NCI-H2171 treated with DMSO at 0.1 percent for 48 hours (cell line): ENCODE measurements around the gene GUCY2F.

Experiments used
- DNase-seq: peaks from one replicate; lab custom pipeline; 2025; lab: John Stamatoyannopoulos, UW

The GUCY2F gene

GRCh38 chrX:109481986-109482385 lies at the start of gene GUCY2F:
GUCY2F (minus strand) TSS chrX:109482086; CDS start chrX:109475936, 6,150 bp downstream.
- DNase-seq, result no peak

GRCh38 chrX:109519001-109519400 lies 37.1 kb upstream of the GUCY2F start:
- no peak for DNase-seq

GRCh38 chrX:109511113-109511512 lies 29.2 kb upstream of the GUCY2F start:
- DNase-seq, result no peak

DNA sequence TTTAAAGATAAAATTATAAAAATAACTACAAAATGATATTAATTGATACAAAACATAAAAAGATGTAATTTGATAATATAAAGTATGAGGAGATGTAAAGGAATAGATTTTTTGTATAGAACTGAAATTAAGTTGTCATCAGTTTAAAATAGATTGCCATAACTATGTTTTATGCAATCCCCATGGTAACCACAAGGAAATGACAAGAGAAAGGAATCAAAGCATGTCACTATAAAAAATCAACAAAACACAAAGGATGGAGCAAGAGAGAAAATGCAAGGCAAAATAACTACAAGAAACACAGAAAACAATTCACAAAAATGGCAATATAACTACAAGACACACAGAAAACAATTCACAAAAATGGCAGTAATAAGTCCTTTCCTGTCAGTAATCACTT lies 27.0 kb upstream of the GUCY2F start:
- DNase-seq, result no peak

DNA sequence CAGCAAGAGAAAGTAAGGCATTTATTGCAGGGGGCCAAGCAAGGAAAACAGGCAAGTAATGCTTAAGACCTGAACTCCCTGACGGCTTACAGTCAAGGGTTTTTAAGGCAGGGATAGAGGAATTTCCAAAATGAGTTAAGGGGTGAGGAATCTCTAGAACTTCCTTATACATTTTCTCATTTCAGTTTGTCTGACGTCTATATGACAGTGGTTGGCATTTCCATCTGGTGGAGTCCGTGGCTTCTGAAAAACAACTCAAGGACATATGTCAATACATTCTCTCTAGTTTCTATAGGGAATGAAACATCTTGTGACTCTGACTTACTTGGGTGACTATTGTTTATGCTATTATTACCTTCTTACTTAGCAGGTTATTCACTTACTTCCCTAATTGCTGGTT lies 19.3 kb upstream of the GUCY2F start:
- no peak for DNase-seq

GRCh38 chrX:109498434-109498833 lies 16.5 kb upstream of the GUCY2F start:
- no peak for DNase-seq

- no peak for DNase-seq
These were observed 7.3 kb upstream of the GUCY2F start for GRCh38 chrX:109489174-109489573.

- no peak for DNase-seq
These were observed 5.8 kb upstream of the GUCY2F start for GRCh38 chrX:109487640-109488039.

GRCh38 chrX:109485470-109486340 lies 3.8 kb upstream of the GUCY2F start:
- DNase-seq, result peak; percentile 61

- no peak for DNase-seq
These were observed 3.0 kb upstream of the GUCY2F start for GRCh38 chrX:109484886-109485285.

DNA sequence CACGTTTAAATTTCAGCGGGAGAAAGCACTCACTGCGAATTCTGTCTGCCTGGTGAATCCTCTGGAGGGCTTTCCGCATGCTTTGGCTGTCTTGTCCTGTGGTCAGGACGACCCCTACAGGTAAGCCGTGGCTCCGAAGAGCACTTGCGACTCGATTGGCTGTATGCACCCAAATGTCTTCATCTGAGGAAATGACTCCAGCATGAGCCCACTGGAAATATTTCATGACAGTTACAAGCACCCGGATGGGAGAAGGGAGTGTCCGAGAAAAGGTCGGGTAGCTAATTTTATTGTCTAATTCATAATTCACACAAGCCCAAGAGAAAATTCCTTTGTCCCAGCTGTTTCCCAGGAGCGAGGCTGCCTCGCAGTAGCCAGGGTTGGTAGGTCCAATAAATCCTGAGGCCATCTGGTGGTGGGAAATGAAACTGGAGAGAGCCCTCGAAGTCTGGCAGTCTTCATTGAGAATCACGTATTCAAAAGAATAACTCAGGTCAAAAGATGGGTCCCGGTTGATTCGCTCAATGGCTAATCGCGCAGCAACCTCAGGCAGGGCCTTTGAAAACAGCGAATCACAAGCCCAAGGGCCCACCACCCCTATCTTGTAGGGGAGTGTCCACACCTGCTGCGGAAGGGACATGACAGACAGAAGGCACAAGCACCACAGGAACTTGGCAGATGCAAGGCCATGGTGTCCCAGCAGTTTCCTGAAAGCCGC lies 6.6 kb downstream of the GUCY2F start:
- peak; percentile 0 for DNase-seq

DNA sequence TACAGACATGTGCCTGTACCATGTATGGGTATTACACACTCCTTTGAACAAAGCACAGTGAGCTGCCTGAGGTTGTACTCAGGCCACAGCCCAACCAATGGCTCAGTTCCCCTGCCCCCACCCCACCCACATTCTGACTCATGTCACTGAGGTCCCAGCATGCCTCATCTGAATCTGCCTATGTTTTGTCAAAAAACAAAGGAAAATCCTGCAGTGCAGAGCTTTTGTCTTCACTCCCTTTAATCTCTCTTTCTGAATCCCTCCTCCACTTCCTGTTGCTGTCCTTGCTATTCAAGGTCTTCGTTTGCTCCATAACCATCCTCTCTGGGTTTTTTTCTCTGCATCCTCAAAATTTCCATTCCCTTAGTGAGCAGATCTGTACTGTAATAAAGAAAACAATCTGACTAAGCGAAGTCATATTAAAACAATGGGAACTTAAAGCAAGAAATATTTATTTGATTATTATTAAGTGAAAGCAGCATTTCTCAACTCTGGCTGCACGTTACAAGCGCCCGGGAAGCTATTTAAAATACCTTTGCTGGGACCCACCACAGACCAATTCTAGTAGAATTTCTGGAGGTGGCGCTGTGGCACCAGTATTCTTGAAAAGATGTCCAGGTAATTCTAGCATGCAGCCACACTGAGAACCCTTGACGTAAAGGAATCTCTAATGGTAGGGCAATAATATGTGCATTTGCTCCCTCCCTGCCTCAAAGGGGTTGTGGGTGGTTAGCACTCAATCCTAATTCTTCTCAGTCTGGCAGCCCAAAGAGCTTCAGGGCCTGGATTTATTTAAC lies 8.7 kb downstream of the GUCY2F start:
- no peak for DNase-seq

- no peak for DNase-seq
These were observed 17.7 kb downstream of the GUCY2F start for GRCh38 chrX:109464231-109464630.

GRCh38 chrX:109463784-109464183 lies 18.1 kb downstream of the GUCY2F start:
- no peak for DNase-seq

DNA sequence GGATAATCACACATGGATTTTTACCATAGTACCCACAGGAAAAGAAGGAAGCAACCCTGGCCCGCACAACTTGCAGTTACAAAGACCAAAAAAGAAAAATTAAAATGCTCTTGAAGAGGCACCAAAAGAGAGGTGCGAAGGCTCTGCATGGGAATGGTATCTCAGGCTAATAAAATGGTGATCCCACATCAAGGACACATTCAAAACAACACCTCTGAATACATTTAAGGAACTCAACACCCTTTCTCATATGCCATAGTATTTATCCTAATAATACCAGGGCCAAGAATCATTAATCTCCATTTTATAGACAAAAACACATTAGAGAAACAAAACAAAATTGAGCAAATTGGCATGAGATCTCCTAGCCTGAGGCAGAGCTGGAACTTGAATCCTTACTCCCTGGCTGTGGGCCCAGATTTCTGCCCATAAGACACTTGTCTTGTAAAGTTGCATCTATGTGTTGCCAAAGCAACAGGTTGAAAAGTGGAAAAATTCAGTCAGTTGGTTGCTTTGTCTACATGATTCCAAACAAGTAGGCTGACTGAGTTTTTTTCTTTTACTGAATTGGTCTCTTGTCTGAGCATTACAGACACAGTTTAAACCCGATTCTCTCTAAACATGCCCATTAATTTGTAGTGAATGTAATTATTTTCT lies 33.5 kb downstream of the GUCY2F start:
- DNase-seq, result no peak

DNA sequence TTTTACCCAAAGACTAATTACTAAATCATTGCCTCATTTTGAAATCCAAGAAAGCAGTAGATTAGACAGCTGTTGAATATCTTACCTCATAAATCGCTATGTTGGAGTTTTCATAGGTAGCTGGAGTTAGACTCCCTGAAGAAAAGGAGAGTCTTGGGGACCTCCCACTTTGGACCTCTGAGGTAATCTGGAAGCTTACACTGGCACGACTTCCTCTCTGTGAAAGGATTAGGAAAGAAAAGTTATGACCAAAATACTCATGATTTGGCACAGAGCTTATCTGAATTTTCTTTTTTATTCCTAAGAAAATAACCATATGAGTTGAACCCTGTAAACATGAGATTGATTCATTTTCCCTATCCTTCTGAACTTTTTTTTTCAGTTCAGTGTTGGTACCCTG lies 40.6 kb downstream of the GUCY2F start:
- no peak for DNase-seq

DNA sequence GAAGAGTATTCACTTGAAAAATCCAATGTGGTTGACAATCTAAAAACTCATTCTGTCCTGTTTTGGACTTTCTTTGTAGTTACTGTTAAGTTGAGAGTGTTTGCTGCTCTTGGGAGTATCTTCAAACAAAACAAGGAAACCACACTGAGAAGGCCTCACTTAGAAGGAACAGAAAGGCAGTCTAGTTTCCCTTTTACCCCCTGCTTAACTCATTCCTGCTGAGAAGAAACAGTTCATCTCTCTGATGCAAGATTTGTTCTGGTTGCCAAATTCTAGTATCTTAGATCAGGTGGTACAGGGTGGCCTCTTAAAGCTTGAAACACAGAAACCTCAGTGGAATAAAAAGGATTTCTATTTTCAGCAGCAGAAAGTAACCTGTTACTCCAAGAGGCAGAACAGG lies 41.4 kb downstream of the GUCY2F start:
- no peak for DNase-seq

- DNase-seq, result no peak
These were observed 72.7 kb downstream of the GUCY2F start for GRCh38 chrX:109409181-109409580.

DNA sequence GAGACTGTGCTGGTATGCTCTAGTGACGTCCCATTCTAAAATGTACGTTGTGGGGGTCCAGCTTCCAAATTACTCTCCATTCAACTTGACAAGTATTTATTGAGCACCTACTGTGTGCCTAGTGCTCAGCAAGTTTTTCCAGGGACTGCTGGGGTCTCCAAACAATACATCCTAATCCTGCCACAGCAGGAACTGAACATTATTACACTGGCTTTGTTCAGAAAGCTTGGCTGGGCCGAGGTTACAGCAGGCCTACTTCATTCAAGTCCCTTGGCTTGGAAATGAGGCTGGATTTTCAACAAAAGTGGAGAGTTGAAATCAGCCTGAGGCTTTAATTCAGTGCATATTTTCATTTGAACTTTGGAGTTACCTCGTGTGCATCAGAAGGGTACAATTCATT lies 78.0 kb downstream of the GUCY2F start:
- DNase-seq, result no peak

DNA sequence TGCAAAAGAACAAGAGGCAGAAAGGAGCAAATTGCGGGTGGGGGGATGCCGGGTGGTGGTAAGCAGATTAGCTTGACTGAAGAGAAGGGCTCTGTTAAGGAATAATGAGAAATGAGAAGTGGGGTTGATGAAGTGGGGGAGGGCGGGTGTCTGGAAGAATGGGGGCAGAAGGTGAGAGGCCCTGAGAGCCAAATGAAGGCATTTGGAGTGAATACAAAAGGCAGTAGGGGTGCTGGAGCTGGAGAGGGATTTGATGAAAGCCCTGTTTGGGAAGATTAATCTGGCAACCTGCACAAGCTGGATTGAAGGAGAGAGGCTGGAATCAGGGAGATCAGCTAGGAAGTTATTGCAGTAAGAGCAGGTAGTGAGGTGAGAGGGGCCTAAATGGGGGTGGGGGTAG lies 82.1 kb downstream of the GUCY2F start:
- DNase-seq, result no peak

- DNase-seq, result no peak
These were observed 83.1 kb downstream of the GUCY2F start for GRCh38 chrX:109398833-109399232.

DNA sequence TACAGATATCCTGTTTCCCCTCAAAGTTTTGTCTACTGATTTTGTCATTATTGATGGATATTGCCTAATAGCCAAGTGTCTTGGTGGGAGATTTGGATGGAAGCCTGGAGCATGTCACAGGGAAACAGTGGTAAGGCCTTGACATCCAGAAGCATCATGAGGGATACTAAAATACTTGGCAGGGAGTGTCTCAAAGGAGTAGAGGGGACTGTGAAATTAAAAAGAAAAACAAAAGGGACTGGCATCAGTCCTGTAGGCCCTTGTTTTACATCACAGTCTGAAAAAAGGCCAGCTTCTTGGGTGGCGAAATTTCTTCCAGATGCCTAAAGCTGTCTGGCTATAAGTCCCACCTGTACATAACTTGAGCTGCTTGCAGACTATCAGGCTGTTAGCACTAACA lies 83.8 kb downstream of the GUCY2F start:
- DNase-seq, result no peak
